GM18867 (cell line): ENCODE results near the gene TSPAN9.

Experiments
- ATAC-seq: cut with Tn5 transposase; IDR thresholded peaks from one replicate; pipeline ENCODE4 v1.9.1; 2021; ENCODE audit warnings: mild to moderate bottlenecking, moderate library complexity; ENCODE audit not compliant: unreplicated experiment

TSPAN9 gene

DNA sequence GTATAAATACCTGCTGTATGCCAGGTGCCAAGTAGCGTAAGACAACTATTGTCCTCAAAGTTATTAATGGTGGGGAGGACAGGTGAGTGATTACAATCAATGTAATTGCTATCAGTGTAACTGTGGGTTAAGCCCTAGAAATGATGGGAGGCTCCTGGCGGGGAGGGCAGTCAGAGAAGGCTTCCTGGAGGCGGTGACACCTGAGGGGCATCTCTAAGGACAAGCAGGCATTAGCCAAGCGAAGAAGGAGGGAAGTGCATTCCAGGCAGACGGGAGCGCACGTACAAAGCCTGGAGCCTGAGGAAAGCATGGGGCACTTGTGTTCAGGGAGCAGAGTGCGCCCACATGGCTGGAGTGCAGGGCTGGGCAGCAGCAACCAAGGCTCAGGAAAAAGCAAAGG lies 230.9 kb downstream of the TSPAN9 start:
- ATAC-seq: no peak

- ATAC-seq: no peak
Observed at GRCh38 chr12:3308609-3309008, 231.4 kb downstream of the TSPAN9 start.

GRCh38 chr12:3309805-3310204 lies 232.6 kb downstream of the TSPAN9 start:
- no peak for ATAC-seq

DNA sequence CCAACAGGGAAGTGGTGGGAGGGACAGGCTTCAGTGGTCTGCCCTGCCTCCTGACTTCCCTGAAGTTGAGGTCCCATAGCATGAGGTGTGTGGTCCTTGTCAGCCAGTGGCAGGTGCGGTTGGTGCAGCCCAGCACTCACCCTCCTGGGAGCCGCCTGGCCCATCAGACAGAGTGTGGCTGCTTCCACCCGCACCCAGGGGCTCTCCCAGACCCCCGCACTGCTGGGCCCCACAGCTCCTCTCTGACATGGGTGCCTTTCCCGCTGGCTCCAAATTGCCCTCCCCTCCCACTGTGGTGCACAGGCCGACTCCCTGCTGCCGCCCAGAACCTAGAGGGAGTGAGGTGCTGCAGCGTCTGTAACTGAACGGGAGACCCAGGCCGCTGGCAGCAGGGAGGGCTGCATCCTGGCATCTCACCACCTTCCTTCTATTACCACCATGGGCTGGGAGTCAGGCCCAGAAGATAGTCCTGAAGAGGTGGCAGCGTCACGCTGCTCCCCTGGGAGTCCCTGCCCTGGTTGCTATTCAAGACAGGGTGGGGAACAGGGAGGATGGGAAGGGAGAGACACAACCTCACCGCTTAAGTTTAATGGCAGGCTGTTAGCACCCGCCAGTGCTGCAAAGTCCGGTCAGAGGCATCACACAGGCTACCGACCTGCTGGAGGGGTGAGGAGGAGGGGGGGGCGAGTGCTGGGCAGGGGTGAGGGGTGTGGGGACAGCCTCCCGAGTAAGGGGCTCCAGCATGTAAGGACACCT lies 233.3 kb downstream of the TSPAN9 start:
- ATAC-seq: no peak

- no peak for ATAC-seq
Observed at GRCh38 chr12:3311027-3311402, 233.8 kb downstream of the TSPAN9 start.

GRCh38 chr12:3311491-3312103 lies 234.4 kb downstream of the TSPAN9 start:
- no peak for ATAC-seq

DNA sequence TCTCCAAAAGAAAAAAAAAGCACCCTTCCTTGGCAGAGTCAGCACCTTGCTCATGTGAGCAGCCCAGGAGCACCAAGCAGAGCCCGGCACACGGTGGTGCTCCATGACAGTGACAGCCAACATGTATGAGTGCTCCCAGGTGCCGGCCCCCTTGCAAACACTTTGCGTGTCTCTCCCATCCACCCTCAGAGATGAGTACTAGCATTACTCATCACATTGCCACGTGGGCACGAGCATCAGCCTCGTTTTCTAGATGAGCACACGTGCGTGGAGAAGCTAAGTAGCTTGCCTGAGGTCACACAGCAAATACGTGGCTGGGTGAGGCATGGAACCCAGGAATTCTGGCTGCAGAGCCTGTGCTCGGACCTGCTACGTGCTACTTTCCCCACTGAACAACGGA lies 235.9 kb downstream of the TSPAN9 start:
- ATAC-seq: no peak

- no peak for ATAC-seq
Observed at GRCh38 chr12:3313675-3314663, 236.8 kb downstream of the TSPAN9 start.

GRCh38 chr12:3315201-3315661 lies 238.1 kb downstream of the TSPAN9 start:
- no peak for ATAC-seq

GRCh38 chr12:3316776-3317480 lies 239.7 kb downstream of the TSPAN9 start:
- ATAC-seq: no peak

DNA sequence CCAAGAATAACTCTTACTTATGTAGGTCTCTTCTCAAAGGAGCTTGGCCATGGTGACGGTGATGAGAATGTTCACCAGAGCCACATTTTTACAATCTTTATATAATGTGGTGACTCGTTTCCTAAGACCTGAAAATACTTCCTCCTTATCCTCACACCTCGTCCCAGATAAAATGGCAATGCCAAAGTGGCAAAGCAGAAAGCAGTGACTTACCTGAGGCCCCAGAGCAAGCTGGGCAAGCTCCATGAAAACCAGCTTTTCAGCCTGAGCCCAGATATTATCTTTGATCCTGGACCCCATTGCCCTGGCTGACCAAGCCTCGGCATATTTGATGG lies 240.3 kb downstream of the TSPAN9 start:
- ATAC-seq: no peak

- ATAC-seq: no peak
Observed at GRCh38 chr12:3317841-3318501, 240.8 kb downstream of the TSPAN9 start.

- no peak for ATAC-seq
Observed at GRCh38 chr12:3319723-3320492, 242.7 kb downstream of the TSPAN9 start.

- no peak for ATAC-seq
Observed at GRCh38 chr12:3320881-3321509, 243.8 kb downstream of the TSPAN9 start.

GRCh38 chr12:3321881-3322280 lies 244.7 kb downstream of the TSPAN9 start:
- no peak for ATAC-seq

GRCh38 chr12:3323002-3323685 lies 246.0 kb downstream of the TSPAN9 start:
- ATAC-seq: no peak

DNA sequence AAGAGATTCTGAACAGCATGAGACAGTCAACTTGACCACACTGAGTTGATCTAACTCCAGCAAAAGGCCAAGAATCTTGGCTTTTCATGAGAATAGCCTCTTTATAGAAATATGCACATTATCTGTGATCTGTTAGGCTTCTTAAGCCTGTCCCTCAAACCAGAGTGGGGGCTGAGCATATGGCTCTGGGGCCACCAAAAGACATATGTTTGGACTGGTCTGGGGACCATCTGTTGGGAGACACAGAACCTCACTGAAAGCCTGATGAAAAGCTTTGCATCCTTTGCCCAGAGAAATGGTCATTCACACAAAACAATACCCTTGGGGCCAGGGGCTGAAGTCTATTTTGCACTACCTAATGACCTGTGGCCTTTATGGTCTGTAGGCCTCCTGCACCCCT lies 248.6 kb downstream of the TSPAN9 start:
- ATAC-seq: no peak

DNA sequence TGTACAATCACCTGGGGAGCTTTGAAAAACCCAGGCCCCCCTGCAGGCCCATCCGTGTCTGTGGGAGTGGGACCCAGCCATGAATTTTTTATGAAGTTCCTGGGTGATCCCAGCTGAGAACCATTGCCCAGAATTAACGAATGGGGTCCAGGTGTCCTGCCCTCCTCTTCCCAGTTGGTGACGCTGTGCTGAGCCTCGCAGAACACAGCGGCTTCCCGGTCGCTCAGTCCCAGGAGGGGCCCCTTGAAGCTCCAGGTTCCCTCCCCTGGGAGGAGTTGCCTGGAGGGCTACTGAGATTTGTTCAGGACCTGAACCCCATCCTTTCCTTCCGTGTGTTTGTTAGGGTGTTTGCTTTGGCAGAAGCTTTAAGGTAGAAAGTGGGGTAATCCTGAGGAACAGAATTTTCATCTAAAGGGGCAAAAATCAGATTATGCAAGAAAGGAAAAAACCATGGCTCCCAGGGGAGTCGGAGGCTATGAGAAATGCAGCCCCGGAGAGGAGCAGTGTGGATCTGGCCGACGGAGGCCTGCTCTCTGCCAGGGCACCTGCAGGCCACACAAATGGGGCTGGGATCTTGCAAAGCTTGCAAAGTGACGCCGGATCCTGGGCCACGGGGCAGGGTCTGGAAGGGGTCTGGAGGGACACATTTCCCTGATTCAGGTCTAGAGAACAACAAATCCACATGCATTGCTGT lies 249.1 kb downstream of the TSPAN9 start:
- ATAC-seq: no peak
